Caco-2 (cell line): ENCODE measurements around the gene ERFE. TPM values are rescaled to one million over a fixed set of nuclear protein-coding genes. Genes with fewer than 3 reads are reported as not detected.

Experiments
- BruUV-seq: library from RNA; stranded (reverse); fragments of 400-500 nt; replicated peaks from 2 replicates; lab custom pipeline; 2021; lab: Mats Ljungman, UMichigan
- CTCF ChIA-PET: fragments of 300-600 bp; sonication (Branson Sonifier 250); formaldehyde crosslinking; loops from one replicate; lab custom pipeline; 2022; ENCODE audit warnings: antibody characterized with exemption; lab: Charles Lee
- POLR2A ChIA-PET: fragments of 300-600 bp; sonication (Branson Sonifier 250); formaldehyde crosslinking; loops from one replicate; lab custom pipeline; 2022; ENCODE audit warnings: antibody characterized with exemption; lab: Charles Lee
- DNase-seq, 2 experiments: peaks; one replicate each; pipeline versions ENCODE4 v3.0.0 to v3.0.0-alpha.2; 2020 to 2022
- H3K27me3 ChIP-seq: replicated peaks from 2 replicates; pipeline ENCODE4 v1.6.0; 2011; ENCODE audit warnings: low read length; ENCODE audit not compliant: control insufficient read depth, insufficient read depth
- H3K36me3 ChIP-seq: 2 replicates; pipeline ENCODE4 v1.5.1; 2011; ENCODE audit warnings: low read length; ENCODE audit not compliant: control insufficient read depth, insufficient read depth
- H3K4me1 ChIP-seq: fragments of 250-450 bp; sonication (Bioruptor Pico); 2 replicates; pipeline ENCODE4 v1.5.1; 2020; ENCODE audit warnings: mild to moderate bottlenecking
- H3K4me3 ChIP-seq: 2 replicates; pipeline ENCODE4 v1.5.1; 2011; ENCODE audit warnings: low read depth, mild to moderate bottlenecking, control low read depth, low read length
- H3K9me3 ChIP-seq: fragments of 250-450 bp; sonication (Bioruptor Pico); 2 replicates; pipeline ENCODE4 v1.5.1; 2020; ENCODE audit warnings: mild to moderate bottlenecking, moderate library complexity
- H3K27ac Mint-ChIP-seq: one replicate; pipeline ENCODE4 v1.8.0; 2022; ENCODE audit warnings: mixed read lengths; ENCODE audit not compliant: unreplicated experiment
- H3K27me3 Mint-ChIP-seq: one replicate; pipeline ENCODE4 v1.8.0; 2022; ENCODE audit warnings: mixed read lengths; ENCODE audit not compliant: insufficient read depth, unreplicated experiment
- H3K36me3 Mint-ChIP-seq: one replicate; pipeline ENCODE4 v1.8.0; 2022; ENCODE audit warnings: mild to moderate bottlenecking, mixed read lengths; ENCODE audit not compliant: insufficient read depth, unreplicated experiment
- H3K4me1 Mint-ChIP-seq: one replicate; pipeline ENCODE4 v1.8.0; 2022; ENCODE audit warnings: low read depth, mixed read lengths; ENCODE audit not compliant: unreplicated experiment
- H3K4me3 Mint-ChIP-seq: one replicate; pipeline ENCODE4 v1.8.0; 2022; ENCODE audit warnings: mild to moderate bottlenecking, moderate library complexity, mixed read lengths; ENCODE audit not compliant: unreplicated experiment
- H3K9me3 Mint-ChIP-seq: one replicate; pipeline ENCODE4 v1.8.0; 2022; ENCODE audit warnings: mixed read lengths; ENCODE audit not compliant: unreplicated experiment
- intact Hi-C: fragments of 100-400 bp; cut with micrococcal nuclease; formaldehyde crosslinking; loops from one replicate; pipeline ENCODE4 v1.10.0; 2022; ENCODE audit not compliant: unreplicated experiment
- total RNA-seq: library from RNA; stranded (reverse); gene quantifications from 2 replicates; pipeline ENCODE4 v1.2.3, GENCODE V29; 2022
- TF ChIP-seq, protein P1 (sequence below), 2 experiments: fragments of 200-600 bp in 1 of 2; IDR thresholded peaks; 1 replicate in 1 of 2; 2 replicates in 1 of 2; pipeline versions ENCODE4 v1.5.1 to v1.8.0; 2011 to 2022; ENCODE audit warnings: antibody characterized with exemption in 1 of 2, control low read depth in 1 of 2, inconsistent platforms in 1 of 2, low read depth in 1 of 2, low read length in 1 of 2, mild to moderate bottlenecking in 1 of 2, moderate library complexity in 1 of 2; ENCODE audit not compliant: insufficient read depth in 1 of 2, severe bottlenecking in 1 of 2, unreplicated experiment in 1 of 2

ERFE gene
- total RNA-seq, 1 experiment from 2014 or later: 1.4 TPM

DNA sequence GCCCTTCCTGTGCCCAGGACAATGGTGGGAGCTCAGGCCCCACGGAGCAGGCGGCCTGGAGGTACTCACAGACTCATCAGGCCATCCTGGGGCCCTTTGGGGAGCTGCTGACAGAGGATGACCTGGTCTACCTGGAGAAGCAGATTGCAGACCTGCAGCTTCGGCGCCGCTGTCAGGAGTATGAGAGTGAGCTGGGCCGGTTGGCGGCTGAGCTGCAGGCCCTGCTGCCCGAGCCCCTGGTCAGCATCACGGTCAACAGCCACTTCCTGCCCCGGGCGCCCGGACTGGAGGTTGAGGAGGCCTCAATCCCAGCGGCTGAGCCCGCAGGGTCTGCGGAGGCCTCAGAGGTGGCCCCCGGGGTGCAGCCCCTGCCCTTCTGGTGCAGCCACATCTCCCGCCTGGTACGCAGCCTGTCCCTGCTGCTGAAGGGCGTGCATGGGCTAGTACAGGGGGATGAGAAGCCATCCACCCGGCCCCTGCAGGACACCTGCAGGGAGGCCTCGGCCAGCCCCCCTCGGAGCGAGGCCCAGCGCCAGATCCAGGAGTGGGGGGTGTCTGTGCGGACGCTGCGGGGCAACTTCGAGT lies 28.6 kb upstream of the ERFE start:
- intact Hi-C loops: no loop called here
- CTCF ChIA-PET: no interaction called here
- Mint-ChIP-seq H3K4me1 (no peaks in the 10 kb centered on the region), H3K27me3 (no peaks in the 10 kb centered on the region), H3K9me3 (no peaks in the 10 kb centered on the region), H3K4me3 (no peak overlapping the region), H3K27ac (no peak overlapping the region), H3K36me3 (no peaks in the 10 kb centered on the region)
- Histone ChIP-seq H3K9me3 (no peaks in the 10 kb centered on the region), H3K36me3 (no peaks in the 10 kb centered on the region), H3K27me3 (no peaks in the 10 kb centered on the region), H3K4me1 (no peaks in the 10 kb centered on the region), H3K4me3 (no peak overlapping the region)
- no TSS peak for BruUV-seq
- TF ChIP-seq, protein P1, sequence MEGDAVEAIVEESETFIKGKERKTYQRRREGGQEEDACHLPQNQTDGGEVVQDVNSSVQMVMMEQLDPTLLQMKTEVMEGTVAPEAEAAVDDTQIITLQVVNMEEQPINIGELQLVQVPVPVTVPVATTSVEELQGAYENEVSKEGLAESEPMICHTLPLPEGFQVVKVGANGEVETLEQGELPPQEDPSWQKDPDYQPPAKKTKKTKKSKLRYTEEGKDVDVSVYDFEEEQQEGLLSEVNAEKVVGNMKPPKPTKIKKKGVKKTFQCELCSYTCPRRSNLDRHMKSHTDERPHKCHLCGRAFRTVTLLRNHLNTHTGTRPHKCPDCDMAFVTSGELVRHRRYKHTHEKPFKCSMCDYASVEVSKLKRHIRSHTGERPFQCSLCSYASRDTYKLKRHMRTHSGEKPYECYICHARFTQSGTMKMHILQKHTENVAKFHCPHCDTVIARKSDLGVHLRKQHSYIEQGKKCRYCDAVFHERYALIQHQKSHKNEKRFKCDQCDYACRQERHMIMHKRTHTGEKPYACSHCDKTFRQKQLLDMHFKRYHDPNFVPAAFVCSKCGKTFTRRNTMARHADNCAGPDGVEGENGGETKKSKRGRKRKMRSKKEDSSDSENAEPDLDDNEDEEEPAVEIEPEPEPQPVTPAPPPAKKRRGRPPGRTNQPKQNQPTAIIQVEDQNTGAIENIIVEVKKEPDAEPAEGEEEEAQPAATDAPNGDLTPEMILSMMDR (IDR thresholded peaks at IDR 0.05; ENCODE audit: insufficient read depth in 1 of 2, low read depth in 1 of 2, low read length in 1 of 2, severe bottlenecking in 1 of 2, unreplicated experiment in 1 of 2): no peak
- DNase-seq: no peak
- POLR2A ChIA-PET: no interaction called here

DNA sequence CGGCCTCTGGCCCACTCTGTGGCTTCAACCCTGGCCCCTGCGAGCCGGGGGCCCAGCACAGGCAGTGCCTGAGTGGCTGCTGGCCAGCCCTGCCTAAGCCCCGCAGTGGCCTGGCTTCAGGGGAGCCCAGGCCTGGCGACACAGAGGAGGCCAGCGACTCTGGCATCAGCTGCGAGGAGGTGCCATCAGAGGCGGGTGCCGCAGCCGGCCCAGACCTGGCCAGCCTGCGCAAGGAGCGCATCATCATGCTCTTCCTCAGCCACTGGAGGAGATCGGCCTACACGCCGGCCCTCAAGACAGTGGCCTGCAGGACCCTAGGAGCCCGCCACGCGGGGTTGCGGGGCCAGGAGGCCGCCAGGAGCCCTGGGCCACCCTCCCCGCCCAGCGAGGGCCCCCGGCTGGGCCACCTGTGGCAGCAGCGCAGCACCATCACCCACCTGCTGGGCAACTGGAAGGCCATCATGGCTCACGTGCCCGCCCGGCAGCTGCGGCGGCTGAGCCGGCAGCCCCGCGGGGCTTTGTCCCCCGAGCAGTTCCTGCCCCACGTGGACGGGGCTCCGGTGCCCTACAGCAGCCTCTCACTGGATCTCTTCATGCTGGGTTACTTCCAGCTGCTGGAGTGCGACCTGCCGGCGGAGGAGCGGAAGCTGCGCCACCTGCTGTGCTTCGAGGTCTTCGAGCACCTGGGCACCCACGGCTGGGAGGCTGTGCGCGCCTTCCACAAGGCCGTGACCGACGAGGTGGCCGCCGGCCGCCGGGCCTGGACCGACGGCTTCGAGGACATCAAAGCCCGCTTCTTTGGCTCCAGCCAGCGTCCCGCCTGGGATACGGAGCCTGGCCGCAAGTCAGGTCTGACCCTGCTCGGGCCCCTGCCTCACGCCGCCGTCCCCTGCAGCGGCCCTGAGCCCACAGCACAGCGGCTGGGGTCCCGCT lies 27.8 kb upstream of the ERFE start:
- POLR2A ChIA-PET: no interaction called here
- Histone ChIP-seq H3K4me1 (no peaks in the 10 kb centered on the region), H3K9me3 (no peaks in the 10 kb centered on the region), H3K4me3 (no peak overlapping the region), H3K36me3 (no peaks in the 10 kb centered on the region), H3K27me3 (no peaks in the 10 kb centered on the region)
- Mint-ChIP-seq H3K27ac (no peak overlapping the region), H3K4me1 (no peaks in the 10 kb centered on the region), H3K9me3 (no peaks in the 10 kb centered on the region), H3K36me3 (no peaks in the 10 kb centered on the region), H3K4me3 (no peak overlapping the region), H3K27me3 (no peaks in the 10 kb centered on the region)
- intact Hi-C loops: no loop called here
- CTCF ChIA-PET: no interaction called here
- TF ChIP-seq, protein P1 (IDR thresholded peaks at IDR 0.05; ENCODE audit: insufficient read depth in 1 of 2, low read depth in 1 of 2, low read length in 1 of 2, severe bottlenecking in 1 of 2, unreplicated experiment in 1 of 2): no peak
- DNase-seq: no peak
- no TSS peak for BruUV-seq

DNA sequence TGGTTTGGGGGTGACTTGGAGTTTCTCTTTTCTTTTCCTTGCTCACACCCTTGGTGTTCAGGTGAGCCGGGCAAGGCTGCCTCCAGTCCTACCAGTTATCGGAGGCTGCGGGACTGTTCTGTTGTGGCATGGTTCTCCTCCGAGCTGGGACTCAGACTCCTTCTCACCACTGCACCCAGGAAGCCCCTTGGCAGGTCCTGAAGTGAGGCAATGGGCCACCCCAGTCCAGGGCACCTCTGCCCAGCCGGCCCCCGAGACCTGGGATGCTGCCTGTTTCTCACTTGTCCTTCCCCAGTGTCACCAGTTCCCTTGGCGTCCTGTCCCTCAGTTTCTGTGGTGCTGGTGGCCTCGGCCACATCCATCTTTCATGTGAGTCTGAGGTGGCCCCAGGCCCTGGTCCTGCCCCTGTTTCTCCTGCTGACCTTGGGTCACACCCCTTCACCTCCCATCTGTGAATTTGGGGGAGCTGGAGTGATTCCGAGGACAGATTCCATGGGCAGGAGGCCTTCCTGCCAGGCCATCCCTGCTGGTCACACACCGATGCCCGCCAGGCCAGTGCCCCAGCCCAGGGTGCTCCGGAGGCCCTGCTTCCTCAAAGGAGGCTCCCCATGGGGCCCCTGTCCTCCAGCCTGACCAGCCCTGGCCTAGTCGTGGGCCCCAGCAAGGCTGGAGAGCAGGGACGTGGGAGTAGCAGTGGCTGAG lies 26.9 kb upstream of the ERFE start:
- H3K9me3 Mint-ChIP-seq: no peaks in the 10 kb centered on the region
- Histone ChIP-seq H3K4me3 (no peak overlapping the region), H3K36me3 (no peaks in the 10 kb centered on the region), H3K27me3 (no peaks in the 10 kb centered on the region), H3K9me3 (no peaks in the 10 kb centered on the region), H3K4me1 (no peaks in the 10 kb centered on the region)
- DNase-seq: no peak
- intact Hi-C loops: no loop called here
- POLR2A ChIA-PET: no interaction called here
- TF ChIP-seq, protein P1 (IDR thresholded peaks at IDR 0.05; ENCODE audit: insufficient read depth in 1 of 2, low read depth in 1 of 2, low read length in 1 of 2, severe bottlenecking in 1 of 2, unreplicated experiment in 1 of 2): no peak
- no peak overlapping the region for H3K27ac Mint-ChIP-seq
- H3K4me3 Mint-ChIP-seq: no peak overlapping the region
- H3K4me1 Mint-ChIP-seq: no peaks in the 10 kb centered on the region
- no peaks in the 10 kb centered on the region for H3K36me3 Mint-ChIP-seq
- no TSS peak for BruUV-seq
- H3K27me3 Mint-ChIP-seq: no peaks in the 10 kb centered on the region
- CTCF ChIA-PET: no interaction called here
